CD4-positive, alpha-beta T cell (primary cell): ENCODE results near the gene ITGA7. TPM values are rescaled to one million over a fixed set of nuclear protein-coding genes. Genes with fewer than 3 reads are reported as not detected.

ENCODE experiments used
- ATAC-seq: fragments of 200-7000 bp; cut with Tn5 transposase; one replicate; pipeline ENCODE4 v1.10.0; 2022; ENCODE audit warnings: mild to moderate bottlenecking; ENCODE audit not compliant: poor library complexity
- CTCF ChIA-PET: fragments of 350-600 bp; sonication (Branson Sonifier 250); formaldehyde crosslinking; loops from one replicate; lab custom pipeline; 2021; ENCODE audit warnings: antibody characterized with exemption, inconsistent platforms; lab: Charles Lee
- POLR2A ChIA-PET: fragments of 350-600 bp; sonication (Branson Sonifier 250); formaldehyde crosslinking; loops from one replicate; lab custom pipeline; 2021; ENCODE audit warnings: antibody characterized with exemption, inconsistent platforms; lab: Charles Lee
- DNase-seq, 14 experiments: peaks; one replicate each; pipeline ENCODE4 v3.0.0-alpha.2; 2013 to 2020; ENCODE audit warnings: mixed read lengths in 2 of 14
- H3K27ac ChIP-seq, 2 donors: one replicate each; pipeline versions ENCODE4 v1.5.1 to v1.7.0; 2013; ENCODE audit warnings: low read length in 2 of 2, low read depth in 1 of 2, mild to moderate bottlenecking in 1 of 2
- H3K27me3 ChIP-seq, 2 experiments: 1 replicate in 1 of 2; 2 replicates in 1 of 2; pipeline versions ENCODE4 v1.6.1 to v1.7.0; 2013; ENCODE audit warnings: low read length in 2 of 2, control low read depth in 1 of 2, mild to moderate bottlenecking in 1 of 2, moderate library complexity in 1 of 2; ENCODE audit not compliant: insufficient read depth in 2 of 2, control insufficient read depth in 1 of 2
- H3K36me3 ChIP-seq: one replicate; pipeline ENCODE4 v1.6.1; 2013; ENCODE audit warnings: low read length, control low read depth; ENCODE audit not compliant: insufficient read depth
- H3K4me1 ChIP-seq: one replicate; pipeline ENCODE4 v1.6.1; 2013; ENCODE audit warnings: low read length, control low read depth; ENCODE audit not compliant: insufficient read depth
- H3K4me3 ChIP-seq: one replicate; pipeline ENCODE4 v1.5.1; 2013; ENCODE audit warnings: mild to moderate bottlenecking, low read length, moderate library complexity
- H3K9me3 ChIP-seq, 2 experiments: 1 replicate in 1 of 2; 2 replicates in 1 of 2; pipeline versions ENCODE4 v1.6.1 to v1.7.0; 2013; ENCODE audit warnings: low read length in 2 of 2, mild to moderate bottlenecking in 2 of 2, control low read depth in 1 of 2, moderate library complexity in 1 of 2; ENCODE audit not compliant: control insufficient read depth in 1 of 2, insufficient read depth in 1 of 2
- H3K27ac Mint-ChIP-seq: one replicate; pipeline ENCODE4 v1.8.0; 2020; ENCODE audit warnings: mixed read lengths
- H3K27me3 Mint-ChIP-seq: one replicate; pipeline ENCODE4 v1.8.0; 2021; ENCODE audit warnings: mixed read lengths
- H3K36me3 Mint-ChIP-seq: one replicate; pipeline ENCODE4 v1.8.0; 2021; ENCODE audit warnings: low read depth, mixed read lengths
- H3K4me1 Mint-ChIP-seq: one replicate; pipeline ENCODE4 v1.8.0; 2021; ENCODE audit warnings: low read depth, mixed read lengths
- H3K4me3 Mint-ChIP-seq: one replicate; pipeline ENCODE4 v1.8.0; 2020; ENCODE audit warnings: mild to moderate bottlenecking, mixed read lengths
- H3K9me3 Mint-ChIP-seq: one replicate; pipeline ENCODE4 v1.8.0; 2020; ENCODE audit warnings: mixed read lengths
- intact Hi-C, 2 experiments: fragments of 100-400 bp; cut with DNase I in 1 of 2; cut with micrococcal nuclease in 1 of 2; formaldehyde crosslinking; loops; one replicate each; pipeline versions ENCODE4 v1.15.1 to v1.9.0; 2023 to 2025; cut with DNase I, micrococcal nuclease
- total RNA-seq, 174 experiments: library from RNA in 2 of 174; stranded (reverse) in 2 of 174; gene quantifications; one replicate each; pipeline ENCODE4 v1.2.3 and lab custom pipeline; 2021 to 2026
- TF ChIP-seq, protein P1 (sequence below): fragments of 200-600 bp; IDR thresholded peaks from one replicate; pipeline ENCODE4 v1.8.0; 2022; ENCODE audit warnings: antibody characterized with exemption, mild to moderate bottlenecking

Gene ITGA7
- total RNA-seq, 2 experiments from 2014 or later: 1.2 to 1.6 TPM

DNA sequence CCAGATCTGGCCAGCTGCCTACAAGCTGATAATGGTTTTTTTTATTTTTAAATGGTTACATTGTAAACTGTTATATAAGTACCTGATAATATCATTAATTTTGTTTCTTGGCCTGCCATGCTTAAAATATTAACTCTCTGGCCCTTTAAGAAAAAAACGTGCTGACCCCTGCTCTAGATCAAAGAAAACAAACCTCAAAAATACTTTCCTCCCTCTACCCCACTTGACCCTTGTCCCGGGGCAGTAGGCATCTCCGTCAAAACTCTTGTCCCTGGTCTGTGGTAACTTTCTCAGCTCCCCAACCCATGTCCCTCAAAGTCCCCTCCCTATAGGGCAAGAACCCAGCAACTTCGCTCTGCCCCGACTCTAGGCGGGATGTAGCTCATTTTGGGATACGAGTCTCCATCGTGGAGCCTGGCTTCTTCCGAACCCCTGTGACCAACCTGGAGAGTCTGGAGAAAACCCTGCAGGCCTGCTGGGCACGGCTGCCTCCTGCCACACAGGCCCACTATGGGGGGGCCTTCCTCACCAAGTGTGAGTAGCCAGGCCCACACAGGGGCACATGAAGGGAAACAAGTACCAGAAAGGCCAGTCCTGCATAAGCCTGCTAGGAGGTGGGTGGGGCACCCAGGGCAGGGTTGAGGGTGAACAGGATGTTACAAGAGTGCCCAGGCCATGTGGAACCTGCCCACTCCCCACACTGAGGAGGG lies 16.0 kb upstream of the ITGA7 start:
- peaks cover 30% of the 10 kb centered on the region for H3K4me1 Mint-ChIP-seq
- H3K36me3 Mint-ChIP-seq: peaks cover 18% of the 10 kb centered on the region
- ChIA-PET CTCF (interaction anchor here (1.8 to 2.0 kb wide), 2 partner anchors 14 to 15 kb away, joined by 5 to 7 read pairs; no protein-coding TSS in a partner anchor), POLR2A (interaction anchor here (2.3 kb wide), 1 partner anchor 15 kb away, joined by 19 read pairs; no protein-coding TSS in a partner anchor)
- H3K4me3 Mint-ChIP-seq: no peak overlapping the region
- H3K9me3 Mint-ChIP-seq: no peaks in the 10 kb centered on the region
- intact Hi-C loops: loop anchor here in 1 of 2 experiments (1.0 kb wide), 1 partner anchor 15 kb away; no protein-coding TSS in a partner anchor
- H3K9me3 ChIP-seq: no peaks in the 10 kb centered on the region
- TF ChIP-seq, protein P1, sequence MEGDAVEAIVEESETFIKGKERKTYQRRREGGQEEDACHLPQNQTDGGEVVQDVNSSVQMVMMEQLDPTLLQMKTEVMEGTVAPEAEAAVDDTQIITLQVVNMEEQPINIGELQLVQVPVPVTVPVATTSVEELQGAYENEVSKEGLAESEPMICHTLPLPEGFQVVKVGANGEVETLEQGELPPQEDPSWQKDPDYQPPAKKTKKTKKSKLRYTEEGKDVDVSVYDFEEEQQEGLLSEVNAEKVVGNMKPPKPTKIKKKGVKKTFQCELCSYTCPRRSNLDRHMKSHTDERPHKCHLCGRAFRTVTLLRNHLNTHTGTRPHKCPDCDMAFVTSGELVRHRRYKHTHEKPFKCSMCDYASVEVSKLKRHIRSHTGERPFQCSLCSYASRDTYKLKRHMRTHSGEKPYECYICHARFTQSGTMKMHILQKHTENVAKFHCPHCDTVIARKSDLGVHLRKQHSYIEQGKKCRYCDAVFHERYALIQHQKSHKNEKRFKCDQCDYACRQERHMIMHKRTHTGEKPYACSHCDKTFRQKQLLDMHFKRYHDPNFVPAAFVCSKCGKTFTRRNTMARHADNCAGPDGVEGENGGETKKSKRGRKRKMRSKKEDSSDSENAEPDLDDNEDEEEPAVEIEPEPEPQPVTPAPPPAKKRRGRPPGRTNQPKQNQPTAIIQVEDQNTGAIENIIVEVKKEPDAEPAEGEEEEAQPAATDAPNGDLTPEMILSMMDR: no peak
- ATAC-seq: no peak
- peaks cover 43% of the 10 kb centered on the region for H3K4me1 ChIP-seq
- no peak overlapping the region for H3K4me3 ChIP-seq
- no peak overlapping the region for H3K27ac ChIP-seq
- no peaks in the 10 kb centered on the region for H3K27me3 Mint-ChIP-seq
- DNase-seq: no peak
- H3K27me3 ChIP-seq: no peaks in the 10 kb centered on the region
- no peak overlapping the region for H3K27ac Mint-ChIP-seq
- H3K36me3 ChIP-seq: peaks cover 21% of the 10 kb centered on the region

- ATAC-seq (no peak), DNase-seq (no peak)
- H3K27ac Mint-ChIP-seq: no peak overlapping the region
- no peak overlapping the region for H3K27ac ChIP-seq
- no peaks in the 10 kb centered on the region for H3K27me3 Mint-ChIP-seq
- H3K4me1 Mint-ChIP-seq: peaks cover 36% of the 10 kb centered on the region
- no peak overlapping the region for H3K4me3 ChIP-seq
- no peaks in the 10 kb centered on the region for H3K9me3 ChIP-seq
- H3K36me3 Mint-ChIP-seq: peaks cover 18% of the 10 kb centered on the region
- TF ChIP-seq, protein P1: no peak
- peaks cover 22% of the 10 kb centered on the region for H3K36me3 ChIP-seq
- H3K27me3 ChIP-seq: no peaks in the 10 kb centered on the region
- H3K4me3 Mint-ChIP-seq: no peak overlapping the region
- no peaks in the 10 kb centered on the region for H3K9me3 Mint-ChIP-seq
- ChIA-PET CTCF (interaction anchor here (1.8 to 2.0 kb wide), 2 partner anchors 14 to 16 kb away, joined by 5 to 7 read pairs; no protein-coding TSS in a partner anchor), POLR2A (interaction anchor here (2.3 kb wide), 1 partner anchor 16 kb away, joined by 19 read pairs; no protein-coding TSS in a partner anchor)
- intact Hi-C loops: no loop called here
- peaks cover 44% of the 10 kb centered on the region for H3K4me1 ChIP-seq
These were observed 15.2 kb upstream of the ITGA7 start for GRCh38 chr12:55722948-55723347.

- intact Hi-C loops: no loop called here
- Mint-ChIP-seq H3K36me3 (peaks cover 18% of the 10 kb centered on the region), H3K4me1 (peaks cover 38% of the 10 kb centered on the region), H3K27ac (no peak overlapping the region), H3K9me3 (no peaks in the 10 kb centered on the region), H3K4me3 (no peak overlapping the region), H3K27me3 (no peaks in the 10 kb centered on the region)
- no peak for DNase-seq
- ChIA-PET CTCF (interaction anchor here (1.8 to 2.0 kb wide), 2 partner anchors 15 to 17 kb away, joined by 5 to 7 read pairs; no protein-coding TSS in a partner anchor), POLR2A (no interaction called here)
- no peak for ATAC-seq
- Histone ChIP-seq H3K27ac (no peak overlapping the region), H3K4me3 (no peak overlapping the region), H3K27me3 (no peaks in the 10 kb centered on the region), H3K36me3 (peaks cover 25% of the 10 kb centered on the region), H3K4me1 (peaks cover 44% of the 10 kb centered on the region), H3K9me3 (no peaks in the 10 kb centered on the region)
- TF ChIP-seq, protein P1: no peak
These were observed 14.0 kb upstream of the ITGA7 start for GRCh38 chr12:55721601-55722213.
